ENCODE results near the gene SGTA. TPM values are rescaled to one million over a fixed set of nuclear protein-coding genes. Genes with fewer than 3 reads are reported as not detected.

Gene SGTA
- total RNA-seq, 1 donor from 2014 or later: 25.7 TPM

DNA sequence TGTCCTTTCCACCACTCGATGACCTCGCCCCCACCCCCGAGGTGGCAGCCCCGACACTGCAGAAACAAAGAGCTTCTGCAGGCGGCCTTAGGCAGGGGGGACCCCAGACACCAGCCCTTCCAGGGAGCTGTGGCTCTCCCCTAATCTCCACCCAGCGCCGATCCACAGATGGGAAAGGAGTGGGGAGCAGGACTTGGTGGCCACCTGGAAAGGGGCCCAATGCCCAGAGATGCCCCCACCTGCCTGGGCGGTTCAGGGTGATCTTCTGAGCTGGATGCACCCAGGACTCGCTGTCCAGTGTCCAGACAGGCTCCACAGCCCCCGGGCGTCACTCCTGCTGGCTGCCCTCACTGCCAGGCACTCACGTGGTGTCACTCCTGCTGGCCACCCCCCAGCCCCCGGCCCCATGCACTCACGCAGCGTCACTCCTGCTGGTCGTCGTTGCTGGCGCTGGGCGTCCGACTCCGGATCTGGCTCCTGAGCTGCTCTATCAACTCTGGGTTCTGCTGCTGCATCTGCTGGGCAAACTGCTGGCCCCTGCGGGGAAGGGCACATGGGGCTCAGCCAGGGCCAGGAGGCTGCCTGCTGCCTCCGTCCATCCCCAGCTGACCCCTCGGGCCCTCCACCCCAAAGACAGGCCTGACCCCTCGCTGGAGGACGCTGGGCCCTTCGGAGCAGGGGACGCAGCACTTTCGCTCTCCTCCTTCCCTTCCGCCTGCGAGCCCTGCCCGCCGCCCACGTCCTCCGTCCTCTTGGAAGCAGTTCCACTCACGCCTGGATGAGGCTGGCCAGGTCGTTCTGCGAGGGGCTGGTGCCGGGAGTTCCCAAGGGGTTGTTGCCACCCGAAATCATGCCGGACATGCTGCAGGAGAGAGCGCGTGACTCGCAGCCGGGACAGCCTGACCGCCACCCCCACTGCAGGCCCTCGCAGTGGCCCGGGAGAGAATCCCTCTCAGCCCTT is 25.9 kb downstream of the SGTA start:
- DNase-seq (ENCODE audit: low spot score) (no peak), ATAC-seq (no peak)

DNA sequence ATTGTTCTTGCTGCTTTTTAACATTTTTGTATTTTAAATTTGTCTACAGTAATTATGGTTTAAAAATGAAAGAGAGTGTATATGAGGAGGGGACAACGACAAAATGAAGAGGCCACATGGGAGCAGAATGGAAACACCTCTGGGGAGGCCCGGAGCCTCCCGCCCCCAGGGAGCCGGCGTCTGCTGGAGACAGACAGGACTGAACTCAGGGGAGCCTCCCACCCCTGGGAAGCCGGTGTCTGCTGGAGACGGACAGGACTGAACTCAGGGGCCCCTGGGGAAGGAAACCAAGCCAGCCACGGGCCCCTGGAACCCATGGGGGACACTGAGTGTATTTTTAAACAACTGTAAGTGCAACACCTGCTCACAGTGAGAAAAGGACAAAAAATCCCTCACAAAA is 26.6 kb downstream of the SGTA start:
- DNase-seq (ENCODE audit: low spot score): no peak
- no peak for ATAC-seq

DNA sequence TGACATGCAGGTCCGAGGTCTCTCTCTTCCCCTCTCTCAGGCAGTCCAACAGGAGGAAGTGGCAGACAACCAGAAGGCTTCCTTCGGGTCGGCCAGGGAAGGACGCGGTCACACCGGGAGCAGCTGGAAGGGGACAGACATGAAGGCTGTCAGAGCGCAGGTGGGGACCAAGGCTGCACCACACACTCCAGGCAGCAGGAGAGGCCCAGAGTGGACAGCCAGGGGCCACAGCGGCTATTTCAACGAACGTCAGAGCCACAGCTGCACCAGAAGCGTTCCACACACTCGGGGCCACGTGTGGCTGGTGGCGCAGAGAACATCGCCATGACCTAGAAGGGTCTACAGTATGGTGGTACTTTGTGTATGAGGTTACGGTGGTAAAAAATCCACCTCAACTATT is 27.3 kb downstream of the SGTA start:
- DNase-seq (ENCODE audit: low spot score): no peak
- ATAC-seq: no peak

DNA sequence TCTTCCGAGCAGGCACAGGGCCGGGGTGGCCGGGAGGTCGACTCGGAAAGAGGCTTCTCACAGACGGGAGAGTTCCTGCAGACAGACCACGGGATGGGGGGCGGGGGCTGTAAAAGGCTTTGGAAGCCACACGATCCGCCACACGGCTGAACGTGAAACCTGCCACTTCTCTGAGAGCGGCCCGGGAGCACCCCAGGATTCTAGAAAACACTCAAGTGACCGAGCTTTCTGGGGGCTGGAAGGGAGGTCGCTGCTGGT is 27.7 kb downstream of the SGTA start:
- DNase-seq (ENCODE audit: low spot score) (no peak), ATAC-seq (no peak)

DNA sequence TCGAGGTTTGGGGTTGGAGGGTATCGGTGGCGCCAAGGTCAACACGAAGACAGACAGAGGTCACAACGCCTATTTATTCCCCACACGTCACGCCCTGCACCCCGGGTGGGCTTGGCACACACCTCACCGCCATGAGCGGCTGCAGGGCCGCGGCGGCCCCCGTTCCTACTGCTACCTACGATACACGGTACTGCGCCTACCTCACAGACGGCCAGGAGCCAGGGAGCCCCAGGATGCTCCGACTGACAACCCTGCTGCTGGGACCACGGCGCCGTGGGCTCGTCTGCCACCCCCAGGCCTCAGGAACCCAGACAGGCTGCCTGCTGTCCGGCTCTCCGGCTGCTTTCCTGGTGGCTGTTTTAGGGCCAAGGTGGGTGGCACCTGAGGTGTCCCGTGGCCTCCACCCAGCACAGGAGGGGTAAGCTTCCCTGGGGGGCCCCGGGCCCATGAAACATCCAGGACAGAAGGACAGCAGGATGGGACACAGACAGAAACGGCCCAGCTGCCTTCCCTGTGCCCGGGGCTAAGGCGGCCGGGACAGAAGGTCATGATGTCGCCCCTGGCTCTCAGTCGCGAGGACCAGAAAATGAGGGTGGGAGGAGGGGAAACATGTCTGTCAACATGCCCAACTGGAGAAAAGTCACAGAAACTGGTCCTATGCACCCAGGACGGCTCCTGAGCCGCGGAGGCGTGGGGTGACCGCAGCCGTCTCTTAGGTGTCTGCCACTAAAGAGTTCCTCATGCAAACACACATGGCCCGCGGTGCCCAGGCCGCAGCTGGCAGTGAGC is 28.2 kb downstream of the SGTA start:
- ATAC-seq: no peak
- DNase-seq (ENCODE audit: low spot score): no peak

DNA sequence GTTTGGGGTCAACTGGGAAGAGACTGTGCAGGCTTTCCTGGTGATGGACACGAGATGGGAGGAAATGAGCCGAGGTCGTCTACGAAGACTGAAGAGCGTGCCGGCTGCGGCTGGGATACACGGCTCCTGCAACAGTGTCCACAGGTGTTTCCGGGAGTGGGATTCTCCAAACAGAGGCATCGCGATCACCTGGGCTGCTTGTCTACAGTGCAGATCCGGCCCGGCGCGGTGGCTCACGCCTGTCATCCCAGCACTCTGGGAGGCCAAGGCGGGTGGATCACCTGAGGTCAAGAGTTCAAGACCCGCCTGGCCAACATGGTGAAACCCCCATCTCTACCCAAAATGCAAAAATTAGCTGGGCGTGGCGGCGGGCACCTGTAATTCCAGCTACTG is 31.6 kb downstream of the SGTA start:
- no peak for DNase-seq (ENCODE audit: low spot score)
- ATAC-seq: no peak

DNA sequence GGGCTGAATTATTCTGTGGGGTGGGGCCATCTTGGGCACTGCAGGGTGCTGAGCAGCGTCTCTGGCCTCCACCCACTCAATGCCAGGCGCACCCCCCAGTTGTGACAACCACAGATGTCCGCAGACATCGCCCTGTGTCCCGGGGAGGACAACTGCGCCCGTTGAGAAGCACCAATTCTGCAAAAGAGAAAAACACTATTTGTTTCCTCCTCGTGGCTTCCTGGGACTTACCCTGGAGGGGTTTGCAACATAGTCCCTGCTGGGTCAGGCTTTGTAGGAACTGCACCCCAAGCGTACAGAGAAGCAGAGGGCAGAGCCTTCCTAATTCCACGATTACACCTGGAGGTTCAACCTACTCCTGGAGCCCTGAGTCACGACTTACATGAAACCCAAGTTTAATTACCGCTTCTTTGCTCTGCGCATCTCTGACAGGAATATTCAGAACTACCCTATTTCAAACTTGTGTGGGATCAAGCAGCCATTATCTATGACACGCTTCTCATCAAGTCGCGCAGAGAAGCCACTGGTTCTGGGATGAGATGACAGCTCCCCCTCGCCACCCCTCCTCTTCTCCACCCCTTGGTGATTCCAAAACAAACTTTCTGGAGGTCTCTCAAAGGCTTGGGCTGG is 32.1 kb downstream of the SGTA start:
- ATAC-seq: no peak
- no peak for DNase-seq (ENCODE audit: low spot score)

DNA sequence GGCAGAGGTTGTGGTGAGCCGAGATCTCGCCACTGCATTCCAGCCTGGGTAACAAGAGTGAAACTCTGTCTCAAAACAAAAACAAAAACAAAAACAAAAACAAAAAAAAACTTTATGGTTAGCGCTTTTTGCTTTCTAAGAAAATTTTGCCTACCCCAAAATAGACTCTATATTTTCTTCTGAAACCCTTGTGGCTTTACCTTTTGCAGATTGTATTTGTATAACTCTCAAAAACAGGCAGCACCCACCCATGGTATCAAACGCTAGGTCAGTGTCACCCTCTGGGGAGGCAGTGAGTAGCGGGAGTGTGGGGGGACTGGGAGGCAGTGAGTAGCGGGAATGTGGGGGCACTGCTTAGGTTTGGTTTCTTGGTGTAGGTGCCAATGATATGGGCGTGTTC is 35.7 kb downstream of the SGTA start:
- no peak for ATAC-seq

DNA sequence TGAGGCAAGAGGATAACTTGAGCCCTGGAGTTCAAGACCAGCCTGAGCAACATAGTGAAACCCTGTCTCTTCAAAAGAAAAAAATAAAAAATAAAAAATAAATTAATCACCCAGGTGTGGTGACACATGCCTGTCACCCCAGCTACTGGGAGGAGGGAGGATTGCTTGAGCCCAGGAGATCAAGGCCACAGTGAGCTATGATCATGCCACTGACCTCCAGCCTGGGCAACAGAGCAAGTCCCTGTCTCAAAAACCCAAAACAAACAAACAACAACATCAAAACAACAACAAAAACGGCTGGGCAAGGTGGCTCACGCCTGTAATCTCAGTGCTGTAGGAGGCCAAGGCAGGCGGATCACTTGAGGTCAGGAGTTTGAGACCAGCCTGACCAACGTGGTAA is 39.0 kb downstream of the SGTA start:
- DNase-seq (ENCODE audit: low spot score) (no peak), ATAC-seq (no peak)

More for the DNA sequence above, 35.7 kb downstream of the SGTA start:
- no peak for DNase-seq (ENCODE audit: low spot score)

DNA sequence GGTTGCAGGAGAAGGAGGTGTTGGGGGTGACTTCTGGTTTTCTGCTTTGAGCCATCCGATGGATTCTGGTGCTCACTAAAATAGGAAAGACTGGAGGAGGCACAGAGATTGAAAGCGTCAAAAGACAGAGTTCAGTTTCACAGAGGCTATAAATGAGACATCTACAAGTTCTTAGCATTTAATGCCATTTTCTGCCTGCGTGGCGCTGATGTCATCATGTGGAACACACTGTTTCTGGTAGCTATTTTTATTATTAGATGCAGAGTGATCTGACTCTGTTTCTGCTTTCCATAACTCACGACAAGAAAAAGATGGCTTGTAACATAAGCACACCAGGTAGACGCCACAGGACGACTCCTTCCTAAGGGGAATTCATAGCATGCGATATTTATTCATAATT is 40.0 kb downstream of the SGTA start:
- DNase-seq (ENCODE audit: low spot score): no peak
- no peak for ATAC-seq

DNA sequence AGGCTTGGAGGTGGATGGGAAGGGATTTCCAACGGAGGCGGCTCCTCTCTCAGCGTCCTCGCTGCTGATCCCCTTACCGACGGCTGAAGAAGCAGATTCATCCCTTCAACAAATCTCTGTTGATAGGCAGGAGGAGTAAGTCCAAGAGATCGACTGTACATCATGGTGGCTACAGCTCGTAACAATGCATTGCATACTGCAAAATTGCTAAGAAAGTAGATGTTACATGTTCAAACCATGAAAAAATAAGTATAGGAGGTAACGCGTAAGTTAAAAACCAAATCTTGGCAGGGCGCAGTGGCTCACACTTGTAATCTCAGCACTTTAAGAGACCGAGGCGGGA is 42.8 kb downstream of the SGTA start:
- no peak for DNase-seq (ENCODE audit: low spot score)
- ATAC-seq: no peak

DNA sequence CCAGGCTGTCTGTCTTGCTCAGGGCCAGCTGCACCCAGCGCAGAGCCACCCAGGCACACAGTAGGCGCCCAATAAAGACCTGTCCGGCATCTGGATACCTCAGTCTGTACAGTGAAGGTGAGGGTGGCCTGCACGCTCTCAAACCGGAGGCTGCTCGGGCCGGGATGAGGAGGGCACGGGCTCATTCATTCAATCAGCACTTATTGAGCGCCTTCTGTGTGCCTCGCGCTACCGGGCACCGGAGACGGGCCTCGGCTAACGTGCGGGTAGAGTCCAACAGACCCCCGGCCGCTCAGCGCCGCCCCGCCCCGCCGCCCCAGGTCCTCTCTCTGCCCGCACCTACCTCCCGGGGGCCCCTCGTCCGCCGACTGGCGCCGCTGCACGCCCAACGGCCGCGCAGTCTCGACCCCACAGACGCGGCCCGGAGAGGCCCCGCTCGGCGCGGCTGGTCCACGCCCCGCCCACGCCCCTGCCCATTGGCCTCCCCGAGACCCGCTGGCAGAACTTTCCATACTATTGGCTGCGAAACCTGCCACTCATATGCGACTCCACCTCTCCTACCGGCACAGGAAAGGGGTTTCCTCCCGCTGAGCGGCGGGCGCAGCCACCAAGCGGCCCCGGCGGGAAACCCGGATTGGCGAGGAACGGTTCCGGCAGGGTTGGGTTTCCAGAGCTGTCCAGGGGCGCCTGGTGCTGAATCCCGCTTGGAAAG is 43.3 kb downstream of the SGTA start, which contains the start of gene SLC39A3:
TSS of gene SLC39A3 (minus strand) at position 416 of the 712 bp plus-strand sequence. CDS start 2,760 bp downstream, outside the sequence.
- DNase-seq (ENCODE audit: low spot score): peak; percentile 99
- peak; percentile 100 for ATAC-seq

DNA sequence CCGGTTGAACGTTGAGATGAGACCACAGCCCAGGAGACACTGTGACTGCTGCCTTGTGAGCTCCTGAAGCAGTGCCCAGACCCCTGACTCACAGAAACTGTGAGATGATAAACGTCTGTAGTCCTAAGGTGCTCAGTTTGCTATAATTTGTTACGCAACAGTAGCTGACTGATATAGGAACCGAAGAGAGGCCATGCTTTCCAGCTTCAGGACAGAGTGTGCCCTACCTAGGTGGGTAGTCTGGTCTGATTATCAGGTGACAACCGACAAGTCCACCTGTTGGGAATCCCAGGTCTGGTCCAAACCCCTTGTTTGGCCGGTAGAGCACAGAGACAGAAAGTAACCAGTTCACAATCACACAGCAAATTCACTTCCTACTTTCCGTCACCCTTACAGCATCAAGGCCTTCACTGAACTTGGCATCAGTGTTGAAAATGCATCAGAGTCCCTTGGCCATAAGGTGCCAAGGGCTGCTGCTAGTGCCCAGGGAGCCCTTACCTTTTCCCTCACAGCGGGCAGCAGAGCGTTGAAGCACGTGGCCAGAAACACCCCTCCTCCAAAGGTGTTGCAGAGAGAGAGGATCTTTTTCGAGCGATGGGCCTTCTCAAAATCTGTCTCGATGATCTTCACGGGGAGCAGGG is 46.4 kb downstream of the SGTA start:
- no peak for DNase-seq (ENCODE audit: low spot score)
- ATAC-seq: no peak

DNA sequence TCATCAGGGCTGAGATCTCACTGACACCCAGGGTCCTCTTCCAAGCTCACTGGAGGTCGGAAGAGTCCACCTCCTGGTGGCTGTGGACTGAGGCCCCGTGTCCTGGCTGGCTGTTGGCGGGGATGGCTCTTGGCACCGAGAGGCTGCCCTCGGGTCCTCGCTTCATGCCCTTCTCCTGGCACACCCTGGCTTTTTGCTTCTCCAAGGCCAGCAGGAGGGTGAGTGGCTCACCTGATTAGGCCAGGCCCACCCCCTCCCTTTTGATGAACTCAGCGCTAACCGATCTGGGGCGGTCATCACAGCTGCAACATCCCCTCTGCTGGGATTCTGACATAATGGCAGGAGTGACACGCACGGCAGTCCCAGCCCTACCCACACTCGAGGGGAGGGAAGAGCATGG is 47.7 kb downstream of the SGTA start:
- DNase-seq (ENCODE audit: low spot score) (no peak), ATAC-seq (no peak)

DNA sequence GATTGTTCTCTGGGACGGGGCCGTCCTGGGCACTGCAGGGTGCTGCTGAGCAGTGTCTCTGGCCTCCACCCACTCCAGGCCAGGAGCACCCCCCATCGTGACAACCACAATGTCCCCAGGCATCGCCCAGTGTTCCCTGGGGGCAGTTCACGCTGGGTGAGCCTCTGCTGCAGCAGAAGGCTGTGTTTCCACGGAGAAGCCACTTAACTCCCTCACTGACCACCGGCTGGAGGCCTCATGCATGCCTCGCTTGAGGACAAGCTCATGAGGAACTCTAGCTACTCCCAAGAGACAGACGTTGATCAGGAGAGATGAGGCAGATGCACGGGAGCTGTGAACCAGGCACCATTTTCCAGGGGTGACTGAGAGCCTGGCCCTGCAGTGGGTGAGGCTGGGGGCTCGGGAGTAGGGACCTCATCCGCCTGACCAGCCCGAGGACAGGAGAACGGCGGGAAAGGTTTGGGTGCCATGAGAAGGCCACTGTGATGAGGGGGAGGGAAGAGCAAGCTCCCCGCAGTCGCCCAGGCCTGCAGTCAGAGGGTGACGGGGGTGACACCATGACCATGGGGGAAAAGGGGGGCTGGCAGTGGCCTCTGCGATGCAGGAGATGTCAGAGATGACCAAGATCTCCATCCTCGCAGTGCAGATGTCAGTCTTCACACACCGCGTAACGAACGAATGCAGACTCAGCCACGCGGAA is 48.3 kb downstream of the SGTA start:
- no peak for ATAC-seq
- DNase-seq (ENCODE audit: low spot score): no peak

DNA sequence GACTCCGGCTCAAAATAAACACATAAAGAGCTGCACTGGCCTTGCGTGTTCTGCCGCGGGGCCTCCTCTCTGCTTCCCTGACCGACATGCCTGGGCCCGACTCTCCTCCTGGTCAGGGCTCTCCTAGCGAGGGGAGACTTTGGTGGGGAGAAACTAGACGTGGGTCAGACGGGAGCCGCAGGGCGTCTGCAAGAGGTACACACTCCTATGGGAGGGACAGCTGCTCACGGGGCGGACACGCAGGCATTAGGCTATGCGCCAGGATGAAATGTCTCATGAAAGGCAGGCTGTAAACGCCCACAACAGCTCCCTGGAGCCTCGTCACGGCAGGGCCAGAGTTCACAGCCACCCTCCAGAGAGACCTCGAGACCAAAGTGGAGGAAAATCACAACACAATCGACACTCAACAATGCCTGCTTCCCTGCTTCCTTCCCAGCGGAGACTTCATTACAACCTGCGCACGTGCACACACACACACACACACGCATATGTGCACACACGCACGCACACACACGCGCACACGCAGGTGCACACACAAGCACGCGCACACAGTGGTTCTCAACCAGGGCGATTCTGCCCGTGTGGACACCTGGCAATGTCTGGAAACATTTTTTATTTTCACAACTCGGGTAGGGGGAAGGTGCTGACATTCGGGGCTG is 49.0 kb downstream of the SGTA start:
- ATAC-seq (no peak), DNase-seq (ENCODE audit: low spot score) (no peak)

DNA sequence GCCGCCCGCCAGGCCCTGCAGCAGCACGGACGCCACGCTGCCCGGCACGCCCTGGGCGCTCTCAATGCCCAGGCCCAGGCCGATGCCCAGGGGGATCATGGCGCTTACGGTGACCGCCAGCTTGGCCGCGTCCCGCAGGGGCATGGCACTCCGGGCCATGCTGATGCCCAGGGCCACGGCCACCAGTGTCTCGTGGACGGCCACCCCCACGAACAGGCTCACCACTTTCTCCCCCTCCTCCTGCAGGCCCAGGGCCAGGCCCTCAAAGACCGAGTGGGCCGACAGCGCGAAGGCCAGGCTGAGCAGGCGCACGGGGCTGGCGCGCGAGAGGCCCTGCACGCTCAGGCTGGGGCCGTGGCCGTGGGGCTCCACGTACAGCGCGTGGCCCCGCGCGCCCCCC is 50.2 kb downstream of the SGTA start:
- DNase-seq (ENCODE audit: low spot score) (no peak), ATAC-seq (no peak)

DNA sequence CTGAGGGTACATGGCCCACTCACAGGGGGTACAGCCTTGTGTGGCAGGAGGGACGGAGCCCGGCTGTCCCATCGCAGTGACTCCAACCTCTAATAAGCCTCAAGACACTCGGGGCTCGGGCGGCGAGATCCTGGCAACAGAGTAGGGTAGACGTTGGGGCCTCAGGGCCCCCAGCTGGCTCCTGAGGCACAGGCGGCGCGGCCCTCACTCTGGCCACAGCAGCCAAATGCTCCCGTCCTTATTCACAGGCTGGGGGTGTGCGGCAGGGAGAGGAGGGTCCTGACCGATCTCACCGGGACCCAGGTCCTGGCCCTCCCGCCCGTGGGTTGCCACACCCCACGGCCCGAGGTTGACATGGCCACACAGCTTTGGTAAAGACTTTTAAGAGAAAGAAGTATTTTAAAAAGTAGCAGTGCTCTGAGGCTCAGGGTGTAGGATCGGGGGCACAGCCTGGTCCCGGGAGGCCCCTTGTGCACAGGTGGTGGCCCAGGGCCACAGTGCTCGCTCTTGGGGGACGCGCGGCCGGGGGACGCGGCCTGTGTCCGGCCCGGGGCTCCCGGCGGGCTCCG is 50.8 kb downstream of the SGTA start:
- DNase-seq (ENCODE audit: low spot score) (no peak), ATAC-seq (no peak)
